ENCODE results near the gene NCAN.
"Not testable (repeated sequence)": the region's sequence is repeated elsewhere in the genome, so short reads cannot be mapped to it uniquely, and the experiment has no call there.

NCAN gene

DNA sequence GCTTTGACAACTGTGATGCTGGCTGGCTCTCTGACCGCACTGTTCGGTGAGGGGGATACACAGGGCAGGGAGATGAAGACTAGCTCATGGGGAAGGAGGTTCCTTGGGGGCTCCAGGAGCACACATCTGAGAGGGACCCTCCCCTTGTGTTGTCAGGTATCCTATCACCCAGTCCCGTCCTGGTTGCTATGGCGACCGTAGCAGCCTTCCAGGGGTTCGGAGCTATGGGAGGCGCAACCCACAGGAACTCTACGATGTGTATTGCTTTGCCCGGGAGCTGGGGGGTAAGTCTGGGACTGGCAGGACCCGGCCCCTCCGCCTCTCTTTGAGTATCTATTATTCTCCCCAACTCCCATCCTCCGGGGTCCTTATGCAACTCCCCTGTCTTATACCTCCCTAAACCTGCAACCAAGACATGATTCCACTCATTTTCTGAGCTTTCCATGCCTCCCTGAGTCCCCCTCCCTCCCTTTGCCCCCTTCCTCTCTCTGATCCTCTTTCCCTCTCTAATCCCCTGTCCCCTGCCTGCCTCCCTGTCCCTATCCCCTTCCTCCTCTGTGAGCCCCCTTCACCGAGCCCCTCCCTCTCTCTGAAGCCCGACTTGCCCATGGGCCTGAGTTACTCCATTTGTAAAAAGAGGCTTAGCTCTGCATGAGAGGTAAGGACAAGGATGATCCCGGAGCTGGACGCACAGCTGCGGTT lies 12.5 kb downstream of the NCAN start:
- no peak for DNase-seq (ENCODE audit: low read depth in 2 of 2)

- DNase-seq (ENCODE audit: low read depth in 2 of 2), result peak; percentile 52 to 72
Measured at GRCh38 chr19:19224852-19225494, 13.2 kb downstream of the NCAN start.

- DNase-seq (ENCODE audit: low read depth in 2 of 2), result no peak
Measured at GRCh38 chr19:19226204-19226603, 14.4 kb downstream of the NCAN start.

DNA sequence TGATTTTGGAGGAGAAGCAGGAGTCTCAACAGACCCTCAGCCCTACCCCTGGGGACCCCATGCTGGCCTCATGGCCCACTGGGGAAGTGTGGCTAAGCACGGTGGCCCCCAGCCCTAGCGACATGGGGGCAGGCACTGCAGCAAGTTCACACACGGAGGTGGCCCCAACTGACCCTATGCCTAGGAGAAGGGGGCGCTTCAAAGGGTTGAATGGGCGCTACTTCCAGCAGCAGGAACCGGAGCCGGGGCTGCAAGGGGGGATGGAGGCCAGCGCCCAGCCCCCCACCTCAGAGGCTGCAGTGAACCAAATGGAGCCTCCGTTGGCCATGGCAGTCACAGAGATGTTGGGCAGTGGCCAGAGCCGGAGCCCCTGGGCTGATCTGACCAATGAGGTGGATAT lies 14.9 kb downstream of the NCAN start:
- no peak for DNase-seq (ENCODE audit: low read depth in 2 of 2)

- DNase-seq (ENCODE audit: low read depth in 2 of 2), result no peak
Measured at GRCh38 chr19:19227217-19227616, 15.5 kb downstream of the NCAN start.

DNA sequence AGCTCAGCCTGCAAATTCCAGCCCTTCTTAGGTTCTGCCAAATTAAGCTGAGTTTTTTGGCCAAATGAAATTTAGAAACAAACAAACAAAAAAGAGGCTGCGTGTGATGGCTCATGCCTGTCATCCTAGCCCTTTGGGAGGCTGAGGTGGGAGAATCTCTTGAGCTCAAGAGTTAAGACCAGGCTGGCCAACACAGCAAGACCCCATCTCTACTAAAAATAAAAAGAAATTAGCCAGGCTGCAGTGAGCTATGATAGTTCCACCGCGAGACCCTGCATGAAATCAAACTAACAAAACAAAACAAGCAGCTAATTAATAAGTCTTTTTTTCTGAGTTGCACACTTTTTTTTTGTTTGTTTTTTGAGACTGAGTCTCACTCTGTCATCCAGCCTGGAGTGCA lies 17.9 kb downstream of the NCAN start:
- no peak for DNase-seq (ENCODE audit: low read depth in 2 of 2)

DNA sequence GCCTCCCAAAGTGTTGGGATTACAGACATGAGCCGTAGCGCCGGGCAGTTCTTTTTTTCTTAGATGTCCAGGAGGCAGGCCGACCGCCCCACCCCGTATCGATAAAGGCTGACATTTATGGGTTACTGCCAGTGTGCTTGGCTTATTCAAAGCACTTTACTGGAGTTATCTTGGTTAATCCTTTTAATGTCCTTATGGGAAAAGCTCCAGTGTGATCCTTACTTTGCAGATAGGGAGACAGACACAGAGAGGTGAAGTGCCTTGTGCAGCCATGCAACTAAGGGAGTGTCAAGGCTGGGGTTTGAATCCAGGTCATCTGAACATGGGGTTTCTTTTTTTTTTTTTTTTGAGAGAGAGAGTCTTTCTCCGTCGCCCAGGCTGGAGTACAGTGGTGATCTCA lies 19.2 kb downstream of the NCAN start:
- no peak for DNase-seq (ENCODE audit: low read depth in 2 of 2)

DNA sequence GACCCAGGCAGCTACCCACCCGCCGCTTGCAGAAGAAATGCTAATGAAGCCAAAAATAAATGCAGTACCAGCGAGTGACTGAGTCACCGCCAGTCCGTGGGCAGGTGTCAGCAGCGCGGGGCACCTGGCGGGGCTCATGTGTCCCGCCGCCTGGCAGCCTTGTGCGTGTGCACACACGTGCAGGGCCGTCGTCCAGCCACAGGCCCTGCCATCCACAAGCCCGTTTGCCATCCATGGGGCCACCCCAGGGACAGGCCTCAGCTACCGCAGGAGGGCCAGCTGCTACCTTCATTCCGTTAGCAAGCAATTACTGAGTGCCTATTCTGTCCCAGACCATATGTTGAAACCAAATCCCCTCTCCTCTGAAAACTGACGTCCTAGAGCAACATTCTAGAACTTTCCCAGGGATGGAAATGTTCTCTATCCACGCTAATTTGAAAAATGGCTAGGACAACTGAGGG lies 20.5 kb downstream of the NCAN start:
- DNase-seq (ENCODE audit: low read depth in 2 of 2), result no peak

DNA sequence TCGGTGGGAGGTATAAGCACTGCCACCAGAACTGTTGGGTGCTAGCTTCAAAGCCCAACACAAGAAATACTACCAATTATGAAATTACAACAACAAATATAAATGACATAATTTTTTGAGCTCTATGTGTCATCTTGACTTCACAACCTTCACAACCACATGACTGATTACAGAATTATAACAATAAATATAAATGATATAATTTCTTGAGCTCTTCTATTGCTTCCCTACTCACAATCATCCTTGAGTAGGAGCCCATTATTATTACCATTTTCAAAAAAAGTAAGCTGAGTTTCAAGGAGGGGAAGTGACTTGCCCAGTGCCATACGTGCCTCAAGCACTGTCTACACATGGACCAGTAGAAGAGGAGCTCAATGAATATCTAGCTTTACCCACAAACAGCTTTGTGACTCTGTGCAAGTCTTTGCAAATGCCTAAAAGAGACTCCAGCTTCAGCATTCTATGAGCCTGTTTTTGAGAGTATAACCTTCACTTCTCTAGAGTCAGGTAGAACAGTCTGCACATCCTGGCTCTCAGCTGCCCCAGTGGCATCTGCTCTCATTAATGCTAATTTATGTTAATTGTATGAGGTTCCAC lies 22.6 kb downstream of the NCAN start:
- DNase-seq (ENCODE audit: low read depth in 2 of 2), result no peak

GRCh38 chr19:19236173-19236572 lies 24.4 kb downstream of the NCAN start:
- no peak for DNase-seq (ENCODE audit: low read depth in 2 of 2)

DNA sequence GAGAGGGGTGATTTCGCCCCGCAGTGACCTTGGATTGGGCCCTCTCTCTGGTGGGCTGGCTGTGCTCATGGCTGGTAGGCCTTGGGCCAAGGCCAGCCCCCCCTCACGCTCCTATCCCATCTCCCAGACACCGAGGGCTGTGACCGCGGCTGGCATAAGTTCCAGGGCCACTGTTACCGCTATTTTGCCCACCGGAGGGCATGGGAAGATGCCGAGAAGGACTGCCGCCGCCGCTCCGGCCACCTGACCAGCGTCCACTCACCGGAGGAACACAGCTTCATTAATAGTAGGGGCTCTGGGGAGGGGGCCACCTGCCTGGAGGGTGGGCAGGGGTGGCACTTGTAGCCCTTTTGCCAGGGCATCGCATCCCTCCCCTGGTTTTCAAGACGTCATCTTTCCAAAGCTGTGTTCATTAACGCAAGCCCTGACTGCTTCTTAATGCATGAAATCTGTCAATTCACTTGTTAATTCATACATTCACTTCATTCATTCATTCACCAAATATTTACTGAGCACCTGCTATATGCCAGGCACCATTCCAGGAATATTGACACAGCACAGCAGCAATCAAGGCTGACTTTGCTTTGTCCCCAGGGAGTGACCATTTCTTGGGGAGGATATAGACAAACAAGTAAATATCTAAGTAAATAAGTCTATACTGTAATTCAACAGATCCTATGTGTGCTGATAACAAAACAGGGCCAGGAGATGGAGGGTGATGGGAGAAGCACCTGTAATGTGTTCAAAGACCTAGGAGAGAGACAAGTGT lies 26.6 kb downstream of the NCAN start:
- DNase-seq (ENCODE audit: low read depth in 2 of 2), result no peak

DNA sequence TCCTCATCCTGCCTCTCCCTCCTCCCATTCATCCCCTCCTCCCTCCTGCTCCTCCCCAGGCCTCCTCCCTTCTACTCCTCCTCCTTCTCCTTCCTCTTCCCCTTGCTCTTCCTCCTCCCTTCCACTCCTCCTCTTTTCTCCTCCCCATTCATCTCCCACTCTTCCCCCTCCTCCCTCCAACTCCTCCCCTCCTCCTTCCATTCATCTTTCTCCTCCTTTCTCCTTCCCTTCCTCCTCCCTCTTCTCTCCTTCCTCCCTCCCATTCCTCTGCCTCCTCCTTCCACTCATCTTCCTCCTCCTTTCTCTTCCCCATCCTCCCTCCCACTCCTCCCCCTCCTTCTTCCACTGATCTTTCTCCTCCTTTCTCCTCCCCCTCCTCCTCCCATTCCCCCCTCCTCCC lies 27.9 kb downstream of the NCAN start:
- no peak for DNase-seq (ENCODE audit: low read depth in 2 of 2)

- DNase-seq (ENCODE audit: low read depth in 2 of 2), result no peak
Measured at GRCh38 chr19:19240476-19240875, 28.7 kb downstream of the NCAN start.

- no peak for DNase-seq (ENCODE audit: low read depth in 2 of 2)
Measured at GRCh38 chr19:19250196-19250801, 38.5 kb downstream of the NCAN start.

DNA sequence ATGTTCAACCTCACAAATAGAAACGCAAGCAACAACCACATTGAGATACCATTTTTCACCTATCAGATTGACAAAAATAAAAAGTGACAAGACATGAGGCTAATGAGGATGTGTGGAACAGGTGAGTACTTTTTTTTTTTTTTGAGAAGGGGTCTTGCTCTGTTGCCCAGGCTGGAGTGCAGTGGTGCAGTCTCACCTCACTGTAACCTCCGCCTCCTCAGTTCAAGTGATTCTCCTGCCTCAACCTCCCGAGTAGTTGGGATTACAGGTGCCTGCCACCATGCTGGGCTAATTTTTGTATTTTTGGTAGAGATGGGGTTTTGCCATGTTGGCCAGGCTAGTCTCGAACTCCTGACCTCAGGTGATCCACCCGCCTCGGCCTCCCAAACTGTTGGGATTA lies 41.7 kb downstream of the NCAN start:
- not testable (repeated sequence) for DNase-seq (ENCODE audit: low read depth in 2 of 2)

DNA sequence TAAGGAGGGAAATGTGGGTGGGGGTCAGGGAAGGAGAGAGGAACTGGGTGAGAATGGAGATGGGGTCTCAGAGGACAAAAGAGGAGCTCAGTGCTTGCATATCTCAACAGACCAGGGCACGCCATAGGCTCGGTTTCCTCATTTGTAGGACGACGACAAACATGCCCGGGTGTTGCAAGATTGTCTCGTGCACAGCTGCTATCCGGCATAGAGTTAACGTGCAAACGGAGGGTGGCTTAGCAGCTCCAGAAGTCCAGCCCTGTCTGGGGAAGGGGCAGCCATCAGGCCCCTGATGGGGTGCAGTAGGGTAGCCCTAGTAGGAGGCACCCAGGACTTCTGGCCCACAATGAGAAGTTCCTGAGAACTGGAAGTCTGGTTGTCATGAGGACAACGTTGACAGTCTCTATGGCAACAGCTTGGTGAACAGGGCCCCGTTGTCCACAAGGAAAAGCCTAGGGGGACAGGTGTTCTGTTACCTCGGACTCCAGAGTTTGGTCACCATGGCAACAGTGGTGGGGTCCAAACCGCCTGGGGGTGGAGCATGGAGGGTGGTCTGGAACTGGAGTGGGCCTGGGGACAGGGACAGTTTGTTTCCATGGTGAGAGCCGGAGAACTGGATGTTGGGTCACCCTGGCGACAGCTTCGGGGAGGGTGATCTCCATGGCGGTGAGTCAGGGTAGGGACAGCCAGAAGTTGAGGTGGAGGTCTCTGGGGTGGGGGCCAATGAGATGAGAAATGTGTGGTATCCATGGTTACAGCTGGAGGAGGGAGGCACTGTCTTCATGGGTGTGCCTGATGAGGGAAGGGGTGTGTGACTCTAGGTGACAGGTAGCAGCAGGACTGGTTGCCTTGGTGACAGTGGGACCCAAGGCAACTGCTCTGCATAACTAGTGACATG lies 44.6 kb downstream of the NCAN start:
- no peak for DNase-seq (ENCODE audit: low read depth in 2 of 2)

DNA sequence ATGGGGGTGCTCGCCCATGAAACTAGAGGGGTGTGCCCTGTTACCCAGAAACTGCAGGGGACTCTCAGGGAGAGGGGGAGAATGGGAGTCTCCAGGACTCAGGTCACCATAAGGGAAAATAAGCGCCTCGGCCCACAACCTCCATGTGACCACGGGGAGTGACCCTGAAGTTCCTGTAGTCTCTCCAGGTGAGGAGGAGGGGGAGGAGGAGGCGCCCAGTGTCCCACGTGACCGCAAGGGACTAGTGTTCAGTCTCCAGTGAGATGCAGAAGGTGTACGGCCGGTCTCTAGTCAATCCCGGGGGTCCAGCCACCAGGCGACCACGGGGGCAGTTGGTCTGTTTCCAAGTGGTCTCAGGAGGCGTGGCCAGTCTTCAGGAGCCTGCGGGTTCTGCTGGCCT lies 45.4 kb downstream of the NCAN start:
- DNase-seq (ENCODE audit: low read depth in 2 of 2), result no peak

GRCh38 chr19:19257836-19258588 lies 46.3 kb downstream of the NCAN start:
- no peak for DNase-seq (ENCODE audit: low read depth in 2 of 2)

- DNase-seq (ENCODE audit: low read depth in 2 of 2), result no peak
Measured at GRCh38 chr19:19258589-19259338, 47.0 kb downstream of the NCAN start.

DNA sequence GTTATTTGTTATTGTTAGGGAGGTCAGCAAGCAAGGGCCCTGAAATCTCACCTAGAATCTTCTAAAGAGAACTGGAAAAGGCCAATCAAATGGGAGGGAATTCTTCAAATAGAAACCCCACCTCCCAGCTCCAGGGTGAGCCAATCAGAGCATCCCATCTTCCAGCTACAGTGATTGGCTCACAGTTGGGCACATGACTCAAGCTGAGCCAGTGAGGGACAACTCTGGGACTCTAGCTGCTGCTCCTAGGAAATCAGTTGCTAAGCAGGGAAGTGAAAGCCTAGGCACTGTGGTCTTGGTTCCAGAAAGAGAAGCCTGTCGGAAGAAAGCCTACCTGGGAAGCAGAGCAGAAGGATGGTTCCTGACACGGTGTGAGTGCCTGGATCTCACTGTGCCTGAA lies 48.0 kb downstream of the NCAN start:
- no peak for DNase-seq (ENCODE audit: low read depth in 2 of 2)

Measured in activated CD4-positive, alpha-beta T cell treated with anti-CD3 and anti-CD28 coated beads for 24 hours (primary cell).